Lower lobe of right lung (tissue), 2 donors: ENCODE data around the gene IL4I1. TPM values are rescaled to one million over a fixed set of nuclear protein-coding genes. Genes with fewer than 3 reads are reported as not detected.

ENCODE experiments used
- ATAC-seq, 2 donors: fragments of 200-7000 bp; cut with Tn5 transposase; one replicate each; pipeline ENCODE4 v1.9.1; 2020 to 2022; ENCODE audit warnings: mild to moderate bottlenecking in 2 of 2, moderate library complexity in 2 of 2
- DNase-seq: peaks from one replicate; pipeline ENCODE4 v3.0.0-alpha.2; 2020
- H3K27ac ChIP-seq: fragments of 200-600 bp; one replicate; pipeline ENCODE4 v1.8.0; 2022
- H3K27me3 ChIP-seq: fragments of 200-600 bp; one replicate; pipeline ENCODE4 v1.8.0; 2022; ENCODE audit warnings: low read depth
- H3K36me3 ChIP-seq: fragments of 200-600 bp; one replicate; pipeline ENCODE4 v1.8.0; 2022; ENCODE audit warnings: mild to moderate bottlenecking
- H3K4me1 ChIP-seq: fragments of 200-600 bp; one replicate; pipeline ENCODE4 v1.8.0; 2022
- H3K4me3 ChIP-seq: fragments of 200-600 bp; one replicate; pipeline ENCODE4 v1.8.0; 2022; ENCODE audit warnings: mild to moderate bottlenecking
- H3K9me3 ChIP-seq: fragments of 200-600 bp; one replicate; pipeline ENCODE4 v1.8.0; 2022
- CTCF ChIP-seq: fragments of 200-600 bp; IDR thresholded peaks from one replicate; pipeline ENCODE4 v1.8.0; 2022; ENCODE audit warnings: antibody characterized with exemption, mild to moderate bottlenecking
- intact Hi-C: fragments of 100-400 bp; cut with DNase I; formaldehyde crosslinking; loops from one replicate; pipeline ENCODE4 v1.11.0; 2022
- total RNA-seq: library from RNA; stranded (reverse); fragmentation: NEBNext Ultra II Directional; extraction: Animal tissue kit (Norgen Biotek cat#: 25700); gene quantifications from one replicate; pipeline ENCODE4 v1.2.1, GENCODE V29; 2021
- donor health status: DM: no; HTN: yes; CAD: no; lungs with severe emphysema.

Gene IL4I1
- total RNA-seq, 1 donor from 2014 or later = 1.6 TPM

- no peaks in the 10 kb centered on the region for H3K9me3 ChIP-seq
- no peak for TF ChIP-seq CTCF
- DNase-seq (no peak), ATAC-seq (no peak)
- no peak overlapping the region for H3K4me3 ChIP-seq
- H3K27ac ChIP-seq = no peak overlapping the region
- no peaks in the 10 kb centered on the region for H3K27me3 ChIP-seq
- intact Hi-C loops = no loop called here
- peaks cover 23% of the 10 kb centered on the region for H3K36me3 ChIP-seq
- peaks cover 35% of the 10 kb centered on the region for H3K4me1 ChIP-seq
Observed at GRCh38 chr19:49874503-49875157, 22.1 kb downstream of the IL4I1 start.

GRCh38 chr19:49873834-49874233, 22.9 kb downstream of the IL4I1 start:
- H3K27ac ChIP-seq = no peak overlapping the region
- H3K4me3 ChIP-seq = no peak overlapping the region
- no peaks in the 10 kb centered on the region for H3K9me3 ChIP-seq
- no peaks in the 10 kb centered on the region for H3K27me3 ChIP-seq
- DNase-seq (no peak), ATAC-seq (no peak)
- peaks cover 15% of the 10 kb centered on the region for H3K36me3 ChIP-seq
- intact Hi-C loops = no loop called here
- TF ChIP-seq CTCF = no peak
- peaks cover 31% of the 10 kb centered on the region for H3K4me1 ChIP-seq

- intact Hi-C loops = no loop called here
- Histone ChIP-seq H3K9me3 (no peaks in the 10 kb centered on the region), H3K4me3 (no peak overlapping the region), H3K36me3 (peaks cover 10% of the 10 kb centered on the region), H3K27ac (no peak overlapping the region), H3K4me1 (peaks cover 31% of the 10 kb centered on the region), H3K27me3 (no peaks in the 10 kb centered on the region)
- TF ChIP-seq CTCF = no peak
- no peak for ATAC-seq
- DNase-seq = no peak
Observed at GRCh38 chr19:49873129-49873521, 23.6 kb downstream of the IL4I1 start.

- ATAC-seq = no peak
Observed at GRCh38 chr19:49872245-49873128, 24.2 kb downstream of the IL4I1 start.

More at GRCh38 chr19:49872245-49873128, 24.2 kb downstream of the IL4I1 start:
- no peak for TF ChIP-seq CTCF
- Histone ChIP-seq H3K27ac (no peak overlapping the region), H3K9me3 (no peaks in the 10 kb centered on the region), H3K4me1 (peaks cover 35% of the 10 kb centered on the region), H3K27me3 (no peaks in the 10 kb centered on the region), H3K4me3 (no peak overlapping the region), H3K36me3 (peaks cover 10% of the 10 kb centered on the region)
- intact Hi-C loops = no loop called here
- DNase-seq = no peak
